ENCODE data around the gene CLHC1. TPM values are rescaled to one million over a fixed set of nuclear protein-coding genes. Genes with fewer than 3 reads are reported as not detected.

The CLHC1 gene
- total and polyA plus RNA-seq, 2 of the 8 experiments (the other 6 are each of a cell fraction or from before 2014, with no cell fraction given), result 2.6 to 10.8 TPM

DNA sequence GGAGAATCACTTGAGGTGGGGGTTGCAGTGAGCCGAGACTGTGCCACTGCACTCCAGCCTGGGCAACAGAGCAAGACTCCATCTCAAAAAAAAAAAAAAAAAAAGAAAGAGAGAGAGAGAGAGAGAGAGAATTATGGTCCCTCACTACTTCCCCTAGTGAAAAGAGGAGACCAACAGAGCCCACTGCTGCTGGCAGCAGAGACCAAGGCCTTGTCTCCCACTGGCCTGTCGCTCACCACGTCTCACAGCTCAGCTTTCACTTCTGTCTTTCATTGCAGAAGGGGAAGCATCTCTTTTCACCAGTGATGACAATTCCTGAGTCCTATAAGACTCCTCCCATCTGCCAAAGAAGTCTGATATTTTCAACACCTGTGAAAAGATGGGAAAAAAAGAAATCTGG, 81.3 kb downstream of the CLHC1 start:
- Histone ChIP-seq H3K14ac (ENCODE audit: insufficient read length) (no peak overlapping the region), H3K4me1 (replicated peaks in 1 of 4; ENCODE audit: control insufficient read depth in 3 of 4, insufficient read depth in 4 of 4, low read length in 3 of 4) (peaks cover 0 to 5% (median 0%) of the 10 kb centered on the region in 4 experiments; a peak in 2 of 7 replicates), H4K91ac (replicated peaks; ENCODE audit: insufficient read length, low read length) (no peak overlapping the region), H2AK5ac (ENCODE audit: low read depth, low read length) (no peak overlapping the region), H3K27ac (ENCODE audit: low read depth, low read length) (no peak overlapping the region), H4K8ac (ENCODE audit: extremely low read depth, insufficient read depth, low read length) (no peak overlapping the region), H4K20me1 (replicated peaks in 1 of 2; ENCODE audit: control insufficient read depth in 1 of 2, insufficient read depth in 2 of 2, low read length in 2 of 2) (no peaks in the 10 kb centered on the region), H3K36me3 (ENCODE audit: control insufficient read depth in 2 of 4, insufficient read depth in 4 of 4, low read length in 3 of 4) (no peaks in the 10 kb centered on the region), H3K9ac (replicated peaks in 1 of 4; ENCODE audit: extremely low read depth in 1 of 4, low read depth in 3 of 4, low read length in 3 of 4) (no peak overlapping the region), H3K23ac (ENCODE audit: insufficient read length) (no peak overlapping the region), H2BK120ac (replicated peaks; ENCODE audit: low read depth, low read length) (no peak overlapping the region), H2BK15ac (ENCODE audit: low read length) (no peak overlapping the region), H3K18ac (ENCODE audit: extremely low read depth, low read length) (no peak overlapping the region), H3K56ac (replicated peaks; ENCODE audit: insufficient read length, low read depth, low read length) (no peak overlapping the region), H3K23me2 (ENCODE audit: low read depth, low read length) (no peaks in the 10 kb centered on the region), H2AFZ (ENCODE audit: low read length) (no peak overlapping the region), H3K4me3 (ENCODE audit: extremely low read depth in 1 of 4, insufficient read depth in 2 of 4, low read depth in 3 of 4, low read length in 4 of 4) (no peak overlapping the region), H3K4me2 (ENCODE audit: insufficient read depth in 1 of 2, low read depth in 2 of 2, low read length in 2 of 2) (no peak overlapping the region), H3K9me3 (ENCODE audit: insufficient read depth in 2 of 2, low read depth in 1 of 2, low read length in 1 of 2) (no peaks in the 10 kb centered on the region), H4K5ac (ENCODE audit: insufficient read length, low read depth, low read length) (no peak overlapping the region), H2BK12ac (ENCODE audit: low read depth, low read length) (no peak overlapping the region), H3K27me3 (replicated peaks in 1 of 4; ENCODE audit: control insufficient read depth in 3 of 4, extremely low read depth in 1 of 4, insufficient read depth in 3 of 4, low read length in 3 of 4) (no peaks in the 10 kb centered on the region), H3K4ac (replicated peaks; ENCODE audit: insufficient read length, low read depth, low read length) (no peak overlapping the region), H3K79me1 (ENCODE audit: low read depth, low read length) (no peaks in the 10 kb centered on the region), H2BK20ac (ENCODE audit: low read length) (no peak overlapping the region), H3K79me2 (ENCODE audit: control insufficient read depth in 1 of 2, insufficient read depth in 2 of 2, low read length in 2 of 2) (no peaks in the 10 kb centered on the region), H2BK5ac (ENCODE audit: low read depth, low read length) (no peak overlapping the region)
- FAIRE-seq (no peak), DNase-seq (ENCODE audit: low read depth in 1 of 2, low spot score in 2 of 2) (no peak)
- no peak for TF ChIP-seq CBX8 (IDR thresholded peaks at IDR 0.05; ENCODE audit: borderline replicate concordance, low read depth, low read length)
- CTCF ChIA-PET (ENCODE audit: partially characterized antibody), result interaction anchor here (0.6 to 2.3 kb wide), 5 partner anchors 8 to 1127 kb away, joined by 3 to 9 read pairs (median 3); no protein-coding TSS in a partner anchor
- WGBS, 2 experiments (ENCODE audit: extremely low coverage in 1 of 2, insufficient coverage in 1 of 2, insufficient read length in 1 of 2, insufficient replicate concordance in 2 of 2, low coverage in 1 of 2, low lambda C conversion rate in 2 of 2, missing lambda C conversion rate in 1 of 2), result 94% methylated on average over 2 of the region's 3 CpGs; no CpG with 5 or more reads in 1 of the 2 experiments
- POLR2A ChIA-PET (ENCODE audit: partially characterized antibody), result no interaction called here
